Tibial nerve (tissue), 4 donors: Measurements from ENCODE around the gene NUMB.

Experiments
- EP300 ChIP-seq, 2 donors: sonication (generic); formaldehyde crosslinking; IDR thresholded peaks; one replicate each; pipeline ENCODE4 v1.6.1; 2017; ENCODE audit warnings: antibody characterized with exemption in 2 of 2, mild to moderate bottlenecking in 1 of 2
- TF ChIP-seq, protein P1 (sequence below), 5 experiments: fragments of 200-600 bp in 3 of 5; fragments of 450-650 bp in 2 of 5; sonication (generic) in 3 of 5; IDR thresholded peaks; one replicate each; pipeline ENCODE4 v1.5.1; 2016 to 2019; ENCODE audit warnings: antibody characterized with exemption in 5 of 5, mild to moderate bottlenecking in 3 of 5, moderate library complexity in 2 of 5

DNA sequence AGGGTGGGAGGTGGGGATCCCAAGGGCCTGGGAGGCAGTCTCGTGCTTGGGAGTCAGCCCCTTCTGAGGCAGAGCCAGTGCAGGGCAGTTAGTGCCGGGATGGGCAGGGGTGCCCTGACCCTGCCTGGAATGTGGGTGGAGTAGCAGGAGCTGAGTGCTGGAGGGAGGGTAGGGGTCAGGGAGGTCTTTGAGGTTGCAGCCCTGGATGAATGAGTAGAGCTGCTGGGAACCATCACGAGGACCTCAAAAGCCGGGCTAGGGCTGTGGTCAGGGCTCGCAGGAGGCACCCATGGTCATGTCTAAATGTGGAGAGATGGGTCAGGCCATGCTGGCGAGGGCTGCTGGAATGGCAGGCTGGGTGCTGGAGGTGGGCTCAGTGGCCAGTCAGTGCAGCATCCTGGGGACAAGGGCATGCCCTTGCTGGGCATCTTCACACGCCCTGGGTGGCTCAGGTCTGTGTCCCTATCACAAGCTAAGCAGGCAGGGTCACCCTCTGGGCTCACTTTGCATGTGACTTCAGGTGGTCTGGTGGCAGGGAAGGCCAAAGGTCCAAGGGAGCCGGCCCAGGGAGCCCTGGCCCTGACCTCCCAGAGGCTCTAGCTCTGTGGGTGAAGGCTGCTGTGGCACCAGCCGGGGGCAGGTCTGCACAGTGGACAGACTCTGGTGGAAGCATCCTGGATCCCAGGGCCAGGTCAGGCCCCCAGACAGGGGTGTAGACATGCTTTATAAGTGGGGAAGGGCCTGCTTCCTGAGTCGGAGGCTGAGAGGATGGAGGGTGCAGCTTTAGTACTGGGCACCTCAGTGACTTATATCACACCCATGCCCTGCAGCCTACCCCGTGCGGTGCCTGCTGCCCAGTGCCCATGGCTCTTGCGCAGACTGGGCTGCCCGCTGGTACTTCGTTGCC is 196.6 kb downstream of the NUMB start:
- TF ChIP-seq, protein P1, sequence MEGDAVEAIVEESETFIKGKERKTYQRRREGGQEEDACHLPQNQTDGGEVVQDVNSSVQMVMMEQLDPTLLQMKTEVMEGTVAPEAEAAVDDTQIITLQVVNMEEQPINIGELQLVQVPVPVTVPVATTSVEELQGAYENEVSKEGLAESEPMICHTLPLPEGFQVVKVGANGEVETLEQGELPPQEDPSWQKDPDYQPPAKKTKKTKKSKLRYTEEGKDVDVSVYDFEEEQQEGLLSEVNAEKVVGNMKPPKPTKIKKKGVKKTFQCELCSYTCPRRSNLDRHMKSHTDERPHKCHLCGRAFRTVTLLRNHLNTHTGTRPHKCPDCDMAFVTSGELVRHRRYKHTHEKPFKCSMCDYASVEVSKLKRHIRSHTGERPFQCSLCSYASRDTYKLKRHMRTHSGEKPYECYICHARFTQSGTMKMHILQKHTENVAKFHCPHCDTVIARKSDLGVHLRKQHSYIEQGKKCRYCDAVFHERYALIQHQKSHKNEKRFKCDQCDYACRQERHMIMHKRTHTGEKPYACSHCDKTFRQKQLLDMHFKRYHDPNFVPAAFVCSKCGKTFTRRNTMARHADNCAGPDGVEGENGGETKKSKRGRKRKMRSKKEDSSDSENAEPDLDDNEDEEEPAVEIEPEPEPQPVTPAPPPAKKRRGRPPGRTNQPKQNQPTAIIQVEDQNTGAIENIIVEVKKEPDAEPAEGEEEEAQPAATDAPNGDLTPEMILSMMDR (IDR thresholded peaks at IDR 0.05), result no peak
- no peak for TF ChIP-seq EP300 (IDR thresholded peaks at IDR 0.05)
